Kidney (tissue), 14 donors: Measurements from ENCODE around the gene BAIAP3. TPM values are rescaled to one million over a fixed set of nuclear protein-coding genes. Genes with fewer than 3 reads are reported as not detected.

ENCODE experiments used
- DNase-seq, 5 donors: peaks; one replicate each; pipeline ENCODE4 v3.0.0-alpha.2; 2013 to 2020
- FAIRE-seq: peaks from 2 replicates; lab custom pipeline; 2012; peaks lifted over from hg19 to GRCh38; lab: Jason Lieb, UNC
- H3K27ac ChIP-seq, 2 donors: one replicate each; pipeline ENCODE4 v1.7.0; 2013; ENCODE audit warnings: low read depth in 2 of 2, low read length in 2 of 2, inconsistent platforms in 1 of 2
- H3K27me3 ChIP-seq: one replicate; pipeline ENCODE4 v1.7.1; 2013; ENCODE audit warnings: low read length, inconsistent platforms; ENCODE audit not compliant: control insufficient read depth, insufficient read depth
- H3K36me3 ChIP-seq, 3 donors: one replicate each; pipeline versions ENCODE4 v1.7.0 to v1.7.1; 2013; ENCODE audit warnings: low read length in 3 of 3, control low read depth in 1 of 3, inconsistent platforms in 1 of 3; ENCODE audit not compliant: insufficient read depth in 3 of 3, control insufficient read depth in 2 of 3
- H3K4me1 ChIP-seq, 3 donors: one replicate each; pipeline versions ENCODE4 v1.7.0 to v1.7.1; 2013; ENCODE audit warnings: low read length in 3 of 3, inconsistent platforms in 1 of 3, low read depth in 1 of 3; ENCODE audit not compliant: control insufficient read depth in 2 of 3, insufficient read depth in 2 of 3
- H3K4me3 ChIP-seq, 3 donors: one replicate each; pipeline versions ENCODE4 v1.7.0 to v1.8.1; 2013; ENCODE audit warnings: low read length in 3 of 3, control low read depth in 1 of 3, inconsistent platforms in 1 of 3
- H3K9ac ChIP-seq, 3 donors: one replicate each; pipeline versions ENCODE4 v1.7.0 to v1.7.1; 2013; ENCODE audit warnings: low read length in 3 of 3, control low read depth in 1 of 3, inconsistent platforms in 1 of 3
- H3K9me3 ChIP-seq, 3 donors: one replicate each; pipeline versions ENCODE4 v1.7.0 to v1.7.1; 2013; ENCODE audit warnings: low read length in 3 of 3, control low read depth in 1 of 3, inconsistent platforms in 1 of 3; ENCODE audit not compliant: control insufficient read depth in 2 of 3, insufficient read depth in 1 of 3
- intact Hi-C: fragments of 100-400 bp; cut with DNase I; formaldehyde crosslinking; loops from one replicate; pipeline ENCODE4 v1.11.1; 2022
- polyA plus RNA-seq: library from polyadenylated mRNA; stranded (reverse); fragments of 350-450 nt; fragmentation: Illumina TruSeq; extraction: RNeasy Lipid Tissue Mini Kit (QIAGEN cat#74804); gene quantifications from one replicate; pipeline ENCODE4 v1.2.3, GENCODE V29; 2014; ENCODE audit warnings: low read depth, low replicate concordance; ENCODE audit not compliant: insufficient read depth
- total RNA-seq: library from RNA; stranded (reverse); fragmentation: NEBNext Ultra II Directional; extraction: Animal tissue kit (Norgen Biotek cat#: 25700); gene quantifications from one replicate; pipeline ENCODE4 v1.2.1, GENCODE V29; 2021
- TF ChIP-seq, protein P1 (sequence below): IDR thresholded peaks from 3 replicates; pipeline ENCODE4 v1.5.1; 2012; ENCODE audit warnings: mild to moderate bottlenecking, moderate library complexity, borderline replicate concordance; ENCODE audit not compliant: insufficient read depth; ENCODE audit errors: extremely low read depth
- donor health status: control.
- donor health status: control.
- donor health status: control.
- donor health status: control.
- donor health status: control.
- donor health status: DM: yes; HTN: yes; CAD: no.
- donor health status: Normal renal cell carcinoma (clear cell type).

The BAIAP3 gene
- total and polyA plus RNA-seq, 2 donors from 2014 or later, result 8.0 to 8.2 TPM

DNA sequence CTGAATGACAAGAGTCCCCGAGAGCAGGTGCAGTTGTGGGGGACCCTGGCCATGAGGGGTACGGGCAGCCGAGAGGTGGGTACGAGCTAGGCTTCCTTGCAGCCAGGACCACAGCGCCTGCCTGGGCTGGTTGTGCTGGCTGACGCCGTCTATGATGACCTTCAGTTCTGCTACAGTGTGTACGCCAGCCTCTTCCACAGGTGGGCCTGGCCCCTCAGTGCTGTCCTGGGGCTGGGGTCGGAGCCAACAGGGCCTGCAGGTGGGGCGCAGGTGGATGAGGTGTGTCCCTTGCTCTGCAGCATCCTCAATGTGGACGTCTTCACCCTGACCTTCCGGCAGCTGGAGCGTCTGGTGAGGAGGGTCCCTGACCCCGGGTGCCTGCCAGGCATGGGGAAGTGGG lies 11.1 kb downstream of the BAIAP3 start:
- FAIRE-seq (no peak), DNase-seq (no peak)
- H3K4me1 ChIP-seq, result peaks cover 0 to 13% (median 0%) of the 10 kb centered on the region in 3 donors
- no peak overlapping the region for H3K27ac ChIP-seq
- intact Hi-C loops, result no loop called here
- H3K4me3 ChIP-seq, result no peak overlapping the region
- H3K9me3 ChIP-seq, result no peaks in the 10 kb centered on the region
- peaks cover 0 to 11% (median 0%) of the 10 kb centered on the region in 3 donors for H3K36me3 ChIP-seq
- no peak overlapping the region for H3K9ac ChIP-seq
- TF ChIP-seq, protein P1, sequence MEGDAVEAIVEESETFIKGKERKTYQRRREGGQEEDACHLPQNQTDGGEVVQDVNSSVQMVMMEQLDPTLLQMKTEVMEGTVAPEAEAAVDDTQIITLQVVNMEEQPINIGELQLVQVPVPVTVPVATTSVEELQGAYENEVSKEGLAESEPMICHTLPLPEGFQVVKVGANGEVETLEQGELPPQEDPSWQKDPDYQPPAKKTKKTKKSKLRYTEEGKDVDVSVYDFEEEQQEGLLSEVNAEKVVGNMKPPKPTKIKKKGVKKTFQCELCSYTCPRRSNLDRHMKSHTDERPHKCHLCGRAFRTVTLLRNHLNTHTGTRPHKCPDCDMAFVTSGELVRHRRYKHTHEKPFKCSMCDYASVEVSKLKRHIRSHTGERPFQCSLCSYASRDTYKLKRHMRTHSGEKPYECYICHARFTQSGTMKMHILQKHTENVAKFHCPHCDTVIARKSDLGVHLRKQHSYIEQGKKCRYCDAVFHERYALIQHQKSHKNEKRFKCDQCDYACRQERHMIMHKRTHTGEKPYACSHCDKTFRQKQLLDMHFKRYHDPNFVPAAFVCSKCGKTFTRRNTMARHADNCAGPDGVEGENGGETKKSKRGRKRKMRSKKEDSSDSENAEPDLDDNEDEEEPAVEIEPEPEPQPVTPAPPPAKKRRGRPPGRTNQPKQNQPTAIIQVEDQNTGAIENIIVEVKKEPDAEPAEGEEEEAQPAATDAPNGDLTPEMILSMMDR, result no peak
- no peaks in the 10 kb centered on the region for H3K27me3 ChIP-seq

DNA sequence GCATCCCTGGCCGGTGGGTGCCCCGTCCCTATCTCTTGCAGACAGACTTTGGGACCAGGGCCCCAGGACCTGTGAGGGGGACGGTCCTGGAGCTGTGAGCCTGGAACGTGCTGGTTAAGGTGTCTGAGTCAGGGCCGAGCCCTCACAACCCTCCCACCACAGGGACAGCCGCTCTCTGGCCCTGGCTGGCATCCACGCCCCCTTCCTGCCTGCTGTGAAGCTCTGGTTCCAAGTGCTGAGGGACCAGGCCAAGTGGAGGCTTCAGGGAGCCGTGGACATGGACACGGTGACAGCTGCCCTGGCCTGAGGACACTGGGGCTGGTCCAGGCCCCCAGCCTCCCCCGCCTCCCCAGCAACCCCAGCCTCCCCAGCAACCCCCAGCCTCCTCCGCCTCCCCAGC lies 11.6 kb downstream of the BAIAP3 start:
- DNase-seq (no peak), FAIRE-seq (no peak)
- TF ChIP-seq, protein P1, result no peak
- H3K4me1 ChIP-seq, result peaks cover 0 to 13% (median 0%) of the 10 kb centered on the region in 3 donors
- H3K9ac ChIP-seq, result no peak overlapping the region
- H3K27ac ChIP-seq, result no peak overlapping the region
- no peaks in the 10 kb centered on the region for H3K9me3 ChIP-seq
- peaks cover 0 to 9% (median 0%) of the 10 kb centered on the region in 3 donors for H3K36me3 ChIP-seq
- intact Hi-C loops, result no loop called here
- no peaks in the 10 kb centered on the region for H3K27me3 ChIP-seq
- H3K4me3 ChIP-seq, result no peak overlapping the region

DNA sequence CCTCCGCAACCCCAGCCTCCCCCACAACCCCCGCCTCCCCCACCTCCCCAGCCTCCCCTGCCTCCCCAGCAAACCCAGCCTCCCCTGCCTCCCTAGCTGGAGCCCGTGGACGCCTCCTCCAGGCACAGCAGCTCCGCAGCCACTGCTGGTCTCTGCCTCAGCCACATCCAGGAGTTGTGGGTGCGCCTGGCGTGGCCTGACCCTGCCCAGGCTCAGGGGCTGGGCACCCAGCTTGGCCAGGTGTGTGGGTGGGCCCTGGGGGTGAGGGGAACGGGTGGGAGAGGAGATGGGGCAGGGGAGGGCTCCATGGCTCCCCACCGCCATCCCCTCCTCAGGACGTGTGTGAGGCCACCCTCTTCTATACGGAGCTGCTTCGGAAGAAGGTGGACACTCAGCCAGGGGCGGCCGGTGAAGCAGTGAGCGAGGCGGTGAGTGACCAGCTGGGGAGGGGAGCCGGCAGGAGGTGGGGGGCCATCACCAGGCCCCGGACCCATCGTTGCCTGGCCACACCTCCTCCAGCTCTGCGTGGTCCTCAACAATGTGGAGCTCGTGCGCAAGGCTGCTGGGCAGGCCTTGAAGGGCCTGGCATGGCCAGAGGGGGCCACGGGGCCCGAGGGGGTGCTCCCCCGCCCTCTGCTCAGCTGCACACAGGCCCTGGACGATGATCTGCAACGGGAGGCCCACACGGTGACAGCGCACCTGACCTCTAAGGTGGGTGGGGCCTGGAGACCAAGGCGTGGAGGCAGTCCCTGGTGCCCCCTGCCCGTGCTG lies 12.4 kb downstream of the BAIAP3 start:
- Histone ChIP-seq H3K27ac (no peak overlapping the region), H3K27me3 (no peaks in the 10 kb centered on the region), H3K36me3 (peaks cover 0 to 8% (median 2%) of the 10 kb centered on the region in 3 donors), H3K9ac (no peak overlapping the region), H3K4me1 (peaks cover 0 to 18% (median 0%) of the 10 kb centered on the region in 3 donors), H3K9me3 (no peaks in the 10 kb centered on the region), H3K4me3 (no peak overlapping the region)
- FAIRE-seq (no peak), DNase-seq (no peak)
- TF ChIP-seq, protein P1, result no peak
- intact Hi-C loops, result no loop called here
